ENCODE results near the gene PITPNC1. TPM values are rescaled to one million over a fixed set of nuclear protein-coding genes. Genes with fewer than 3 reads are reported as not detected.
"Not testable (repeated sequence)": the region's sequence is repeated elsewhere in the genome, so short reads cannot be mapped to it uniquely, and the experiment has no call there.

The PITPNC1 gene
- total RNA-seq, 1 donor from 2014 or later, result 19.3 TPM

GRCh38 chr17:67336859-67337258 lies 40.2 kb upstream of the PITPNC1 start:
- H3K27ac Mint-ChIP-seq, result no peak overlapping the region
- DNase-seq (no peak), ATAC-seq (ENCODE audit: low read depth) (no peak)
- H3K36me3 Mint-ChIP-seq (ENCODE audit: low read depth), result peaks cover 25% of the 10 kb centered on the region
- H3K9me3 Mint-ChIP-seq, result no peaks in the 10 kb centered on the region
- H3K4me1 Mint-ChIP-seq, result no peaks in the 10 kb centered on the region
- ChIA-PET POLR2A (interaction anchor here (0.5 kb wide), 1 partner anchor 1998 kb away, joined by 11 read pairs; no protein-coding TSS in a partner anchor), CTCF (no interaction called here)
- no peak overlapping the region for H3K4me3 Mint-ChIP-seq
- H3K27me3 Mint-ChIP-seq, result no peaks in the 10 kb centered on the region
- no peak for TF ChIP-seq CTCF (IDR thresholded peaks at IDR 0.05)
- intact Hi-C loops (cut with micrococcal nuclease), result no loop called here

GRCh38 chr17:67338353-67338752 lies 38.7 kb upstream of the PITPNC1 start:
- H3K27me3 Mint-ChIP-seq; DNase-seq; ATAC-seq (ENCODE audit: low read depth); H3K4me1 Mint-ChIP-seq; CTCF ChIA-PET; POLR2A ChIA-PET; H3K9me3 Mint-ChIP-seq; intact Hi-C loops (cut with micrococcal nuclease); H3K4me3 Mint-ChIP-seq; H3K27ac Mint-ChIP-seq: not testable (repeated sequence)
- H3K36me3 Mint-ChIP-seq (ENCODE audit: low read depth), result peaks cover 39% of the 10 kb centered on the region

- ATAC-seq (ENCODE audit: low read depth) (no peak), DNase-seq (no peak)
- Mint-ChIP-seq H3K27me3 (no peaks in the 10 kb centered on the region), H3K9me3 (no peaks in the 10 kb centered on the region), H3K4me1 (no peaks in the 10 kb centered on the region), H3K4me3 (no peak overlapping the region), H3K36me3 (ENCODE audit: low read depth) (peaks cover 82% of the 10 kb centered on the region), H3K27ac (no peak overlapping the region)
- ChIA-PET POLR2A (no interaction called here), CTCF (no interaction called here)
- no peak for TF ChIP-seq CTCF (IDR thresholded peaks at IDR 0.05)
- intact Hi-C loops (cut with micrococcal nuclease), result no loop called here
These were observed 33.8 kb upstream of the PITPNC1 start for GRCh38 chr17:67343237-67343636.

DNA sequence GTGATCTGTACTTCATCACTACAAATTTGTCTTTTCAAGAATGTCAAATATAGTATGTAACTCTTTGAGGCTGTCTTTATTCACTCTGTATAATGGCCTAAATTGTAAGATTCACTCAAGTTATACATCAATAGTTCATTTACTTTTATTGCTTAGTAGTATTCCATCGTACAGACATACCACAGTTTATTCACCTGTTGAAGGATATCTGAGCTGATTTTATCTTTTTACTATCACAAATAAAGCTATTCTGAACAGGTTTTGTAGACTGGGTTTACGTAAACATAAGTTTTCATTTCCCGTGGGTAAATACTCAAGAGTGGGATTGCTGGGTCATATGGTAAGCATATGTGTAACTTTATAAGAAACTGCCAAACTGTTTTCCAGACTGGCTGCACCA lies 29.3 kb upstream of the PITPNC1 start:
- TF ChIP-seq CTCF (IDR thresholded peaks at IDR 0.05), result no peak
- H3K4me1 Mint-ChIP-seq, result no peaks in the 10 kb centered on the region
- CTCF ChIA-PET, result no interaction called here
- H3K27me3 Mint-ChIP-seq, result no peaks in the 10 kb centered on the region
- ATAC-seq (ENCODE audit: low read depth) (no peak), DNase-seq (no peak)
- intact Hi-C loops (cut with micrococcal nuclease), result no loop called here
- POLR2A ChIA-PET, result no interaction called here
- H3K27ac Mint-ChIP-seq, result no peak overlapping the region
- H3K9me3 Mint-ChIP-seq, result no peaks in the 10 kb centered on the region
- H3K36me3 Mint-ChIP-seq (ENCODE audit: low read depth), result peaks cover 79% of the 10 kb centered on the region
- H3K4me3 Mint-ChIP-seq, result no peak overlapping the region

DNA sequence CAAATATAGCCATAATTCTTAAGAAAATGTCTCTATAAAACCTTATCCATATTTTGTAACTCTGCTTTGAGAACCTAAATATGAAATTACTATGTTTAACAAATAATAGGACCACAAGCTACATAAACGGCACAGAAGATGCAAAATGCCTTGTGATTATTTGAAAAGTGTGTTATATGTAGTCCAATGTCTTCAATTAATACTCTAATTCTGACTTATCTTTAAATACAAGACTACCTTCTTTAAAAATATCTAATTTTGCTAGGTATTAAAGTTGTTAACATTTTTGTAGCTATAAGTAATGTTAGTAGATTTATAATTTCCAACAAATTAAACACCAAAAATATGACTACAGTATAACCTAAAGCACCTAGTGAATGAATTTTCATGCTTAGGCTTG lies 27.7 kb upstream of the PITPNC1 start:
- ChIA-PET POLR2A (no interaction called here), CTCF (no interaction called here)
- no peak for DNase-seq
- Mint-ChIP-seq H3K27ac (no peak overlapping the region), H3K4me3 (no peak overlapping the region), H3K9me3 (no peaks in the 10 kb centered on the region), H3K27me3 (no peaks in the 10 kb centered on the region), H3K4me1 (no peaks in the 10 kb centered on the region), H3K36me3 (ENCODE audit: low read depth) (peaks cover 80% of the 10 kb centered on the region)
- no peak for ATAC-seq (ENCODE audit: low read depth)
- TF ChIP-seq CTCF (IDR thresholded peaks at IDR 0.05), result no peak
- intact Hi-C loops (cut with micrococcal nuclease), result no loop called here

DNA sequence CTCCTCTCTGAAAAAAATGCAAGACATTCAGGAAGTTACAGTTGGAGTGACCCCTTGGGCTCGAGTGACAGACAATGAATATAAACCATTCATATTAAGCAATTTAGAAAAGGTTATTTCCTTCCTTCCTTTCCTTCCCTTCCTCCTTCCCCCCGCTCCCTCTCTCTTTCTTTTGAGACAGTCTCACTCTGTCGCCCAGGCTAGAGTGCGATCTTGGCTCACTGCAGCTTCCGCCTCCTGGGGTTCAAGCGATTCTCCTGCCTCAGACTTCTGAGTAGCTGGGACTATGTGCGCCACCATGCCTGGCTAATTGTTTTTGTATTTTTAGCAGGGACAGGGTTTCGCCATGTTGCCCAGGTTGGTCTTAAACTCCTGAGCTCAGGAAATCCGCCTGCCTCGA lies 23.9 kb upstream of the PITPNC1 start:
- Mint-ChIP-seq H3K36me3 (ENCODE audit: low read depth) (peaks cover 66% of the 10 kb centered on the region), H3K4me1 (no peaks in the 10 kb centered on the region), H3K27me3 (no peaks in the 10 kb centered on the region), H3K27ac (no peak overlapping the region), H3K4me3 (no peak overlapping the region), H3K9me3 (no peaks in the 10 kb centered on the region)
- no peak for TF ChIP-seq CTCF (IDR thresholded peaks at IDR 0.05)
- DNase-seq (no peak), ATAC-seq (ENCODE audit: low read depth) (no peak)
- intact Hi-C loops (cut with micrococcal nuclease), result no loop called here
- POLR2A ChIA-PET, result interaction anchor here (0.6 kb wide), 1 partner anchor 499 kb away, joined by 4 read pairs; no protein-coding TSS in a partner anchor
- CTCF ChIA-PET, result no interaction called here
